Thyroid gland (tissue), 4 donors: Measurements from ENCODE around the gene SIPA1.

Experiments used
- CTCF ChIP-seq, 6 experiments: fragments of 200-600 bp in 3 of 6; fragments of 450-650 bp in 3 of 6; sonication (generic) in 3 of 6; IDR thresholded peaks; one replicate each; pipeline ENCODE4 v1.5.1; 2016 to 2019; ENCODE audit warnings: antibody characterized with exemption in 6 of 6, mild to moderate bottlenecking in 2 of 6, inconsistent platforms in 1 of 6, moderate library complexity in 1 of 6
- POLR2A ChIP-seq, 2 donors: fragments of 450-650 bp; IDR thresholded peaks; one replicate each; pipeline ENCODE4 v1.6.1; 2017; ENCODE audit warnings: antibody characterized with exemption in 2 of 2, mild to moderate bottlenecking in 2 of 2, moderate library complexity in 1 of 2

- TF ChIP-seq CTCF (IDR thresholded peaks at IDR 0.05) (peak; percentile 15 to 53 (median 29)), POLR2A (IDR thresholded peaks at IDR 0.05) (no peak)
These were observed 44.1 kb upstream of the SIPA1 start for GRCh38 chr11:65593518-65594414.
